Natural killer cell (primary cell): Measurements from ENCODE around the gene PRTG. TPM values are rescaled to one million over a fixed set of nuclear protein-coding genes. Genes with fewer than 3 reads are reported as not detected.
"Not testable (repeated sequence)": the region's sequence is repeated elsewhere in the genome, so short reads cannot be mapped to it uniquely, and the experiment has no call there.

ENCODE experiments used
- ATAC-seq, 3 donors: fragments of 150-1000 bp in 2 of 3; fragments of 200-7000 bp in 1 of 3; cut with Tn5 transposase; 1 replicate in 1 of 3; 2 replicates in 2 of 3; pipeline ENCODE4 v1.10.0; 2021; ENCODE audit warnings: mild to moderate bottlenecking in 2 of 3, moderate library complexity in 2 of 3
- DNase-seq, 2 donors: peaks; one replicate each; pipeline versions ENCODE4 v3.0.0 to v3.0.0-alpha.2; 2013 to 2021; ENCODE audit warnings: mixed read lengths in 1 of 2
- H3K27ac ChIP-seq: one replicate; pipeline ENCODE4 v1.5.1; 2013; ENCODE audit warnings: mild to moderate bottlenecking, low read length
- H3K27me3 ChIP-seq: one replicate; pipeline ENCODE4 v1.6.1; 2013; ENCODE audit warnings: low read length; ENCODE audit not compliant: control insufficient read depth, insufficient read depth
- H3K36me3 ChIP-seq: one replicate; pipeline ENCODE4 v1.6.1; 2013; ENCODE audit warnings: low read length; ENCODE audit not compliant: control insufficient read depth, insufficient read depth
- H3K4me1 ChIP-seq: one replicate; pipeline ENCODE4 v1.6.1; 2013; ENCODE audit warnings: low read length; ENCODE audit not compliant: control insufficient read depth, insufficient read depth
- H3K4me3 ChIP-seq: one replicate; pipeline ENCODE4 v1.5.1; 2013; ENCODE audit warnings: low read length
- H3K9me3 ChIP-seq: one replicate; pipeline ENCODE4 v1.6.1; 2013; ENCODE audit warnings: low read length; ENCODE audit not compliant: control insufficient read depth, insufficient read depth
- H3K27ac Mint-ChIP-seq, 2 donors: one replicate each; pipeline ENCODE4 v1.8.0; 2022; ENCODE audit warnings: mild to moderate bottlenecking in 2 of 2, mixed read lengths in 2 of 2, moderate library complexity in 1 of 2
- H3K27me3 Mint-ChIP-seq, 2 donors: one replicate each; pipeline ENCODE4 v1.8.0; 2022; ENCODE audit warnings: low read depth in 2 of 2, mixed read lengths in 2 of 2
- H3K36me3 Mint-ChIP-seq: one replicate; pipeline ENCODE4 v1.8.0; 2022; ENCODE audit warnings: mixed read lengths
- H3K4me1 Mint-ChIP-seq, 2 donors: one replicate each; pipeline ENCODE4 v1.8.0; 2022; ENCODE audit warnings: mixed read lengths in 2 of 2
- H3K4me3 Mint-ChIP-seq: one replicate; pipeline ENCODE4 v1.8.0; 2022; ENCODE audit warnings: mild to moderate bottlenecking, moderate library complexity, mixed read lengths
- H3K9me3 Mint-ChIP-seq, 2 donors: one replicate each; pipeline ENCODE4 v1.8.0; 2022; ENCODE audit warnings: mixed read lengths in 2 of 2
- WGBS: methylation state at CpG from one replicate; pipeline ENCODE4 v1.1.7; 2013; ENCODE audit warnings: missing lambda C conversion rate; ENCODE audit not compliant: insufficient coverage; 5-methylcytosine and 5-hydroxymethylcytosine counted together
- intact Hi-C: fragments of 100-400 bp; cut with micrococcal nuclease; formaldehyde crosslinking; loops from one replicate; pipeline ENCODE4 v1.14.2; 2022
- total RNA-seq, 4 donors: library from RNA; stranded (reverse); fragments of 120-200 nt in 1 of 4; gene quantifications; one replicate each; pipeline versions ENCODE4 v1.2.3 to v1.2.4, GENCODE V29; 2013 to 2022
- TF ChIP-seq, protein P1 (sequence below): fragments of 200-600 bp; IDR thresholded peaks from one replicate; pipeline ENCODE4 v1.8.0; 2022; ENCODE audit warnings: antibody characterized with exemption

Gene PRTG
- total RNA-seq, 3 donors from 2014 or later (not counting 1 experiment from before 2014, with no cell fraction given), result not detected

DNA sequence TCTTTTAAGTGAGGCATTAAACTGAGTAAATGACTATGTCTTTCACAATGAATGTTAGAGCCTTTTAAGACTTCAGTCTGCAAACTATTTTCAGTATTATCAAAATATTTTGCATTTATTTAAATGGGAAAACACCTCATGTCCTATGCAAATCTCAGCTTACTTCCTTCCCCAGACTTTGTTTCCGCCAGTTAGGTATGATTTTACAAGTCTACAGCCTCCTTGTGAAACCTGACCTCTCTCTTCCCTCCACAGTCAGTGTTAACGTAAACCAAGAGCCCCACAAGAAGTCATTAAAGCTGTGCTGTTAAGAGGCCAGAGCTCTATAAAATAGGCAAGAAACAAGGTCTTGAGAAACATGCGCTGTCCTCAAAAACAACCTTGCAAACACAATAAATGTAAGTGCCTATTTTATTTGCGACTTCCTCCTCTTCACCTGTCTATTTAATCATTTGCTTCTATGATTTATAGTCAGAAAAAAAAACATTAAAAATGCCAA, 48.3 kb downstream of the PRTG start:
- Mint-ChIP-seq H3K4me3 (no peak overlapping the region), H3K4me1 (no peaks in the 10 kb centered on the region), H3K9me3 (no peaks in the 10 kb centered on the region), H3K27me3 (peaks cover 0 to 10% of the 10 kb centered on the region in 2 donors), H3K27ac (no peak overlapping the region), H3K36me3 (no peaks in the 10 kb centered on the region)
- TF ChIP-seq, protein P1, sequence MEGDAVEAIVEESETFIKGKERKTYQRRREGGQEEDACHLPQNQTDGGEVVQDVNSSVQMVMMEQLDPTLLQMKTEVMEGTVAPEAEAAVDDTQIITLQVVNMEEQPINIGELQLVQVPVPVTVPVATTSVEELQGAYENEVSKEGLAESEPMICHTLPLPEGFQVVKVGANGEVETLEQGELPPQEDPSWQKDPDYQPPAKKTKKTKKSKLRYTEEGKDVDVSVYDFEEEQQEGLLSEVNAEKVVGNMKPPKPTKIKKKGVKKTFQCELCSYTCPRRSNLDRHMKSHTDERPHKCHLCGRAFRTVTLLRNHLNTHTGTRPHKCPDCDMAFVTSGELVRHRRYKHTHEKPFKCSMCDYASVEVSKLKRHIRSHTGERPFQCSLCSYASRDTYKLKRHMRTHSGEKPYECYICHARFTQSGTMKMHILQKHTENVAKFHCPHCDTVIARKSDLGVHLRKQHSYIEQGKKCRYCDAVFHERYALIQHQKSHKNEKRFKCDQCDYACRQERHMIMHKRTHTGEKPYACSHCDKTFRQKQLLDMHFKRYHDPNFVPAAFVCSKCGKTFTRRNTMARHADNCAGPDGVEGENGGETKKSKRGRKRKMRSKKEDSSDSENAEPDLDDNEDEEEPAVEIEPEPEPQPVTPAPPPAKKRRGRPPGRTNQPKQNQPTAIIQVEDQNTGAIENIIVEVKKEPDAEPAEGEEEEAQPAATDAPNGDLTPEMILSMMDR, result no peak
- H3K27ac ChIP-seq, result no peak overlapping the region
- DNase-seq (no peak), ATAC-seq (no peak)
- WGBS, result 72% methylated on average over 3 of the region's 4 CpGs
- H3K4me1 ChIP-seq, result no peaks in the 10 kb centered on the region
- no peaks in the 10 kb centered on the region for H3K36me3 ChIP-seq
- H3K9me3 ChIP-seq, result no peaks in the 10 kb centered on the region
- H3K4me3 ChIP-seq, result no peak overlapping the region
- no peaks in the 10 kb centered on the region for H3K27me3 ChIP-seq
- intact Hi-C loops, result no loop called here

- H3K4me1 ChIP-seq, H3K36me3 Mint-ChIP-seq, H3K4me1 Mint-ChIP-seq, H3K9me3 Mint-ChIP-seq, DNase-seq, H3K36me3 ChIP-seq, H3K27ac Mint-ChIP-seq, ATAC-seq, H3K4me3 Mint-ChIP-seq, H3K27me3 ChIP-seq, H3K9me3 ChIP-seq, intact Hi-C loops, H3K27ac ChIP-seq, H3K4me3 ChIP-seq: not testable (repeated sequence)
- 94% methylated on average over 14 of the region's 14 CpGs for WGBS
- peaks cover 10 to 17% of the 10 kb centered on the region in 2 donors for H3K27me3 Mint-ChIP-seq
Observed at GRCh38 chr15:55693116-55693515, 49.8 kb downstream of the PRTG start.

- H3K4me1 ChIP-seq, result no peaks in the 10 kb centered on the region
- H3K27ac ChIP-seq, result no peak overlapping the region
- ATAC-seq (no peak), DNase-seq (no peak)
- TF ChIP-seq, protein P1, result no peak
- H3K4me3 Mint-ChIP-seq, result no peak overlapping the region
- no peak overlapping the region for H3K27ac Mint-ChIP-seq
- no peaks in the 10 kb centered on the region for H3K4me1 Mint-ChIP-seq
- peaks cover 16 to 17% of the 10 kb centered on the region in 2 donors for H3K27me3 Mint-ChIP-seq
- intact Hi-C loops, result no loop called here
- no peaks in the 10 kb centered on the region for H3K36me3 ChIP-seq
- no peaks in the 10 kb centered on the region for H3K9me3 ChIP-seq
- 94% methylated on average over 6 of the region's 6 CpGs for WGBS
- no peaks in the 10 kb centered on the region for H3K36me3 Mint-ChIP-seq
- no peaks in the 10 kb centered on the region for H3K9me3 Mint-ChIP-seq
- no peaks in the 10 kb centered on the region for H3K27me3 ChIP-seq
- H3K4me3 ChIP-seq, result no peak overlapping the region
Observed at GRCh38 chr15:55687792-55688191, 55.2 kb downstream of the PRTG start.

DNA sequence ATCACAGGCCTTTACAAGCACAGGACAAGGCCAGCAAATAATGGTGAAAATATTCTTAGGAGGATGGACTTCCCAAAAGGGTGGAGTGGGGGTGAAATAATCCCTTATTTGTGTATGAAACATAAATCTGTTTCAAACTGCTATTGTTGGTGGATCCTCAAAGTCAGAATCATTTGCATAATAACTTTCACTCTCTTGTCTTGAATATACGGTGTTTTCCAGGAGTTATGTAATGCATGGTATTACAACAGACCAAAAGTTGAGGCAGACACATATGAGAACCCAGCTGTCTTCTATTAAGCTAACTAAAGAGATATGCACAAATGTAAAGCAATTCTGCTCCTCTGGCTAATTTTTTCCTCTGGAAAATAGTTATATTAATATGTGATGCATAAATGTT, 57.7 kb downstream of the PRTG start:
- Histone ChIP-seq H3K4me1 (no peaks in the 10 kb centered on the region), H3K27me3 (no peaks in the 10 kb centered on the region), H3K36me3 (no peaks in the 10 kb centered on the region), H3K4me3 (no peak overlapping the region), H3K9me3 (no peaks in the 10 kb centered on the region), H3K27ac (no peak overlapping the region)
- H3K4me3 Mint-ChIP-seq, result no peak overlapping the region
- DNase-seq (peak in 1 of 2 donors; percentile 4), ATAC-seq (no peak)
- no peaks in the 10 kb centered on the region for H3K36me3 Mint-ChIP-seq
- intact Hi-C loops, result no loop called here
- 56% methylated on average over 1 of the region's 1 CpG for WGBS
- H3K27ac Mint-ChIP-seq, result no peak overlapping the region
- H3K9me3 Mint-ChIP-seq, result no peaks in the 10 kb centered on the region
- peaks cover 13 to 16% of the 10 kb centered on the region in 2 donors for H3K27me3 Mint-ChIP-seq
- TF ChIP-seq, protein P1, result no peak
- H3K4me1 Mint-ChIP-seq, result no peaks in the 10 kb centered on the region
